Tibial nerve (tissue), 4 donors: ENCODE results near the gene FOSL2.

Source experiments
- EP300 ChIP-seq, 2 donors: sonication (generic); formaldehyde crosslinking; IDR thresholded peaks; one replicate each; pipeline ENCODE4 v1.6.1; 2017; ENCODE audit warnings: antibody characterized with exemption in 2 of 2, mild to moderate bottlenecking in 1 of 2
- POLR2A ChIP-seq, 2 donors: fragments of 450-650 bp; IDR thresholded peaks; one replicate each; pipeline ENCODE4 v1.6.1; 2017; ENCODE audit warnings: antibody characterized with exemption in 2 of 2, mild to moderate bottlenecking in 2 of 2, moderate library complexity in 2 of 2
- TF ChIP-seq, protein P1 (sequence below), 5 experiments: fragments of 200-600 bp in 3 of 5; fragments of 450-650 bp in 2 of 5; sonication (generic) in 3 of 5; IDR thresholded peaks; one replicate each; pipeline ENCODE4 v1.5.1; 2016 to 2019; ENCODE audit warnings: antibody characterized with exemption in 5 of 5, mild to moderate bottlenecking in 3 of 5, moderate library complexity in 2 of 5

DNA sequence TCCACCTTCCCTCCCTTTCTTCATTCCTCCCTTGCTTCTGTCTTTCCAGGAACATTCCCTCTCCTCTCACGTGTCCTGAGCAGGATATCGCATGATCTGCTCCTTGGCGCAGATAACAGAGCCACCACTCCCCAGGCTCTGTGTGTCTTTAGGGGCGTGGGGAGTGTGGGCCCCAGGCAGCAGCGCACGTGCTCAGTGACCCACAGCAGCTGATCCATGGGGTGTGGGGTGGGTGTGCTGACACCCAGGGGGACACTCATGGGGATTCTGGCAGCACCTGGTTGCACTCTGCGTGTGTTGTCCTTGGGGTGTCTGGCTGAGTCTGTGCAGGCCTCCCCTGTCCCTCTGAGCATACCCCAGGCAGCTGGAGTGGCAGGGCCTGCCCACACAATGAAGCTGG is 9.9 kb upstream of the FOSL2 start:
- TF ChIP-seq POLR2A (IDR thresholded peaks at IDR 0.05) (no peak), EP300 (IDR thresholded peaks at IDR 0.05) (no peak)
- TF ChIP-seq, protein P1, sequence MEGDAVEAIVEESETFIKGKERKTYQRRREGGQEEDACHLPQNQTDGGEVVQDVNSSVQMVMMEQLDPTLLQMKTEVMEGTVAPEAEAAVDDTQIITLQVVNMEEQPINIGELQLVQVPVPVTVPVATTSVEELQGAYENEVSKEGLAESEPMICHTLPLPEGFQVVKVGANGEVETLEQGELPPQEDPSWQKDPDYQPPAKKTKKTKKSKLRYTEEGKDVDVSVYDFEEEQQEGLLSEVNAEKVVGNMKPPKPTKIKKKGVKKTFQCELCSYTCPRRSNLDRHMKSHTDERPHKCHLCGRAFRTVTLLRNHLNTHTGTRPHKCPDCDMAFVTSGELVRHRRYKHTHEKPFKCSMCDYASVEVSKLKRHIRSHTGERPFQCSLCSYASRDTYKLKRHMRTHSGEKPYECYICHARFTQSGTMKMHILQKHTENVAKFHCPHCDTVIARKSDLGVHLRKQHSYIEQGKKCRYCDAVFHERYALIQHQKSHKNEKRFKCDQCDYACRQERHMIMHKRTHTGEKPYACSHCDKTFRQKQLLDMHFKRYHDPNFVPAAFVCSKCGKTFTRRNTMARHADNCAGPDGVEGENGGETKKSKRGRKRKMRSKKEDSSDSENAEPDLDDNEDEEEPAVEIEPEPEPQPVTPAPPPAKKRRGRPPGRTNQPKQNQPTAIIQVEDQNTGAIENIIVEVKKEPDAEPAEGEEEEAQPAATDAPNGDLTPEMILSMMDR (IDR thresholded peaks at IDR 0.05) = no peak
